GM21737 (cell line): ENCODE data around the gene NDUFAF5.
A peak's percentile ranks its signal among the peaks of the same experiment; 100 is the strongest.
"Not testable (repeated sequence)": the region's sequence is repeated elsewhere in the genome, so short reads cannot be mapped to it uniquely, and the experiment has no call there.

ENCODE experiments used
- ATAC-seq: cut with Tn5 transposase; IDR thresholded peaks from one replicate; pipeline ENCODE4 v1.9.1; 2021; ENCODE audit warnings: mild to moderate bottlenecking, moderate library complexity; ENCODE audit not compliant: unreplicated experiment

NDUFAF5 gene, protein sequence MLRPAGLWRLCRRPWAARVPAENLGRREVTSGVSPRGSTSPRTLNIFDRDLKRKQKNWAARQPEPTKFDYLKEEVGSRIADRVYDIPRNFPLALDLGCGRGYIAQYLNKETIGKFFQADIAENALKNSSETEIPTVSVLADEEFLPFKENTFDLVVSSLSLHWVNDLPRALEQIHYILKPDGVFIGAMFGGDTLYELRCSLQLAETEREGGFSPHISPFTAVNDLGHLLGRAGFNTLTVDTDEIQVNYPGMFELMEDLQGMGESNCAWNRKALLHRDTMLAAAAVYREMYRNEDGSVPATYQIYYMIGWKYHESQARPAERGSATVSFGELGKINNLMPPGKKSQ

DNA sequence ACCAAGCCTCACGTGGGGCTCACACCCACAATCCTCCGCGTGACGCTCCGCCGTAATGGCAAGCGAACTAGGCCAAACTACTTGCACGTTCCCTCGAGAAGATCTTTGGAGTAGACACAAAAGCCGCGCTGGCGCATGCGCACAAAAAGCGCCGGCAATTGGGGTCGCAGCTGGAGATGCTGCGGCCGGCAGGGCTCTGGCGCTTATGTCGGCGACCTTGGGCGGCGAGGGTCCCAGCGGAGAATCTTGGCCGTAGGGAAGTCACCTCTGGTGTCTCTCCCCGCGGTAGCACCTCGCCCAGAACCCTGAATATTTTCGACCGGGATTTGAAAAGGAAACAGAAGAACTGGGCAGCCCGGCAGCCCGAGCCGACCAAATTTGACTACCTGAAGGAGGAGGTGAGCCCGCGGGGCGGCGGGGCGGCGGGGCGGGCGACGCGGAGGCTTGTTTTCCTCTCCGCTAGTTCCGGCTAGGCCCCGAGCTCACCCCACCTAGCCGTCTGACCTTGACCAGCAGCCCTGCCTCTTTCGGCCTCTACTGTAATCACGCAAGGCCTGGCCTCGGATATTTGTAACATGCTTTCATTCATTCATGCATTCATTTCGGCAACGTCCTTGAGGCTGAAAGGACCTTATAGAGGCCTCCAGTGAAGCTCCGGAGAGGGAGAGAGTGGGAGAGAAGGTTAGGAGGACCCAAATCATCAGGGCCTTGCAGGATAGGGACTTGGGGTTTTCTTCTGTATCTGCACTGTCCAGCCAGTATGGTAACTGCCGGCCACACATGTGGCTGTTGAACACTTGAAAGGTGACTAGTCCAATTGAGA lies at the start of gene NDUFAF5, which contains the start of gene ESF1:
Gene NDUFAF5 (plus strand): TSS at position 136 of the 823 bp plus-strand sequence. CDS start 41 bp downstream, at position 177.
Gene ESF1 (minus strand): TSS at position 27 of the 823 bp plus-strand sequence. CDS start 1,779 bp downstream, outside the sequence.
- ATAC-seq: peak; percentile 93

DNA sequence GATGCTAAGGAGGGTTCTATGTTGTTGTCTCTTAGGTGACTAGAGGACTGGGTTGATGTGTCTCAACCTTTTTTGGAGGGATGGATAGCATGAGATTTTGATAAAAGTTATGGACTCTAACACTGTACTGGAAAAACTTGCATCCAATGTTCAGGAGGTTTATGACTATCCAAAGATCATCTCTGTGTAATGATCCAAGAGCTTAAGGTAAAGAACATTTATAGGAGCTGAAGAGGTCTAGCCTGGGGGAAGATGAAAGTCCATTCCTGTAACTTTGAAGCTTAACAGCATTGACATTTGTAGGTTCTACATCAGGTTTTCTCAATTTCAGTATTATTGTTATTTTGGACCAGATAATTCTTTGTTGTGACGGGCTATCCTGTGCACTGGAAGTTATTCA lies 49.0 kb upstream of the NDUFAF5 start:
- no peak for ATAC-seq

DNA sequence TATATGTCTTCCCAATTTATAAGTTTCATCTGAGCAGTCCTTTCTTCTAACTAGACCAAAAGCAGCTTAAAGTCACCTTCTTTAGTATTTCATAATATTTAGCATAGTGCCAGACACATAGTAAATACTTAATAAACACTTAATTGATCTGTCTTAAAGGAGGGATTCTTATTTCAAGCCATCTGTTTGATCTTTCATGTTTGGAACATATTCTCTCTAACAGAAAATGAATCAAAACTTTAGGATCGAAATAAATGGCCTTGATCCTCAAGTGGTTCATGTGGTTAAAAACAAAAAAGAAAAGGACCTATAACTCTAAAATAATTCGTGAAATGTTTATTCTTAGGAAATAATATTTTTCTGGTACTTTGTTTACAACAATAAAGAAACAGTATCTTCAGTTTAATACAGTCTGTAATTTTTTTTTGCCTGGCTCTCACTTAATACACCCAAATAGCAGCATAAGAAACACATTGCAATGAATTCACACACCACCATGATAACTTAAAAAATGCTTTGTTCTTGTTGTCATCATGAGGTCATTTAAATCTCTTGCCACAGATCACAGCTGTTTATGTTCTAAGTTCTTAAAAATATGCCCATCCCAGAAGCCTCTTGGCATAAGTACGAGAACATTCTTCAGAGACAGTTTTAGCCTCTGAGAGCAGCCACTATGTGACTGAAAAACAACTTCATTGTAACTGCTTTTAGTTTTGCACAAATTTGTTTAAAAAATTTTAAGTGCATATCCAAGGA lies 48.2 kb upstream of the NDUFAF5 start:
- no peak for ATAC-seq

DNA sequence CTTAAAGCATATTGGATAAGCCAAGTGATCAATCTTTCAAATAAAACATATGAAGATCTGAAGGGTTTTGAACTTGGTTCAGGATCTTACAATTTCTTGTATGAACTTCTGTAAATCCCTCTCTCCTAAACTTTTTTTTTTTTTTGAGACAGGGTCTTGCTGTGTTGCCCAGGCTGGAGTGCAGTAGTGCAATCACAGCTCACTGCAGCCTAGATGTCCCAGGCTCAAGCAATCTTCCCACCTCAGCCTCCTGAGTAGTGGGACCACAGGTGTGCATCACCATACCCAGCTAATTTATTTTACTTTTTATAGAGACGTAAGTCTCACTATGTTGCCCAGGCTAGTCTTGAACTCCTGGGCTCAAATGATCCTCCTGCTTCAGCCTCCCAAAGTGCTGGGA lies 46.6 kb upstream of the NDUFAF5 start:
- ATAC-seq: not testable (repeated sequence)

DNA sequence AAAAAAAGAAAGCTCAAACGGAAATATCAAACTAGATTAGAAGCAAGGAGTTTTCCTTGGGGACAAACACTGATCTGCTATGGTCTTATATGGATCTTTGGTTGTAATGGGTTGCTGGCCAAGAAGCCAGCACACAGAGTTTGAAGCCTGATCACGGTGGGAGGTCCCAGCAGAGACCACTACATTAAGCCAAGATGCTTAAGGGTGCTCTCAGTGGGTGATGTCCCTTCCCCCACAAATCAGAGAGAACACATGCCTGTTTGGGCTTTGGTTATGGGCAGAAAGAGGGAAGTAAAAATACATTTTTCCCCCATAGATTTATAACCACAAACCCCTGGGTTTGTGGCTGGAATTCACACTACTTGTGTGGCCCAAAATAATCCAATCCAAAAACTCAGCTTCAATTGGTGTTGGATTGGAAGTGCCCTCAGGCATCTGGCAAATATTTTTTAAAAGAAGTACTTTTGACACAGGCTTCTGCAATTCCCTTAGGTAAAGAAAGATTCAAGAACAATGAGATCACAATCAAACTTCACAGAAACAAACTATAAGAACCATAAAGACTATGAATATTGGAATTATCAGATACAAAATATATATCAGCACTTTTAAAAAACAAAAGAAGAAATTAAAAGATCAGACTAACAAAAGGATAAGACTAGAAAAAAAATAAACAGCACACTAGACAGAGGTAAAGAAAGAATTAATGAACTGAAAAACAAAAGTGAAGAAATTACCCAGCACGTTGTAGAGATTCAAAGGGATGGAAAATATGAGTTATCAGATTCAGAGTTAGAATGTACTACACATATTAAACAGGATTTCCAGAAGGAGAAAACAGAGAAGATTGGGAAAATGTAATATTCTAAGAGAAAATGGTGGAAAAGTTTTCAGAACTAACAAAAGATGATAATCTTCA lies 44.8 kb upstream of the NDUFAF5 start:
- ATAC-seq: no peak

DNA sequence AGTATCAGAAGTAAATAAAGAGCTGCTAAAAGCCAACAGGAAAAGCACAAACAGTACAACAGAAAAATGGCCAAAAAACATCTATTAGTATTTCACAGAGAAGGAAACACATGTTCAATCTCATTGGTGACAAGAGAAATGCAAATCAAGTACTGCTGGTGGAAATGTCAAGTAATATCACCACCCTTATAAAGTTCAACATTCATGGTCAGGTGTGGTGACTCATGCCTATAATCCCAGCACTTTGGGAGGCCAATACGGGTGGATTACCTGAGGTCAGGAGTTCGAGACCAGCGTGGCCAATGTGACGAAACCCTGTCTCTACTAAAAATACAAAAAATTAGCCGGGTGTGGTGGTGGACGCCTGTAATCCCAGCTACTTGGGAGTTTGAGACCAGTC lies 42.9 kb upstream of the NDUFAF5 start:
- ATAC-seq: no peak

DNA sequence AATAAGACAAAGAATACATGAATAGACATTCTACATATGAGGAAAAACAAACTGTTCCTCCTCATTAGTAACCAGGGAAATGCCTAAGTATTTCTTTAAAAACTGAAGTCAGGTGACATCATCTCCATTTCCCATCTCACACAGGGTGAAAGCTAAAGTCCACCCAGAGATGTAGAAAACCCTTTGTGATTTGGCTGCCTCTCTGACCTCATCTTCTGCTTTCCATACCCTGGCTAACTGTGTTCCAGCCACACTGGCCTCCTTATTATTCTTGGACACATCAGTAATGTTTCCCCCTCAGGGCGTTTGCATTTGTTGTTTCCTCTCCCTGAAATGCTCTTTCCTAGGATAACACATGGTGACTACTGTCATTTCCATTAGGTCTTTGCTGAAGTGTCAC lies 40.5 kb upstream of the NDUFAF5 start:
- ATAC-seq: no peak

DNA sequence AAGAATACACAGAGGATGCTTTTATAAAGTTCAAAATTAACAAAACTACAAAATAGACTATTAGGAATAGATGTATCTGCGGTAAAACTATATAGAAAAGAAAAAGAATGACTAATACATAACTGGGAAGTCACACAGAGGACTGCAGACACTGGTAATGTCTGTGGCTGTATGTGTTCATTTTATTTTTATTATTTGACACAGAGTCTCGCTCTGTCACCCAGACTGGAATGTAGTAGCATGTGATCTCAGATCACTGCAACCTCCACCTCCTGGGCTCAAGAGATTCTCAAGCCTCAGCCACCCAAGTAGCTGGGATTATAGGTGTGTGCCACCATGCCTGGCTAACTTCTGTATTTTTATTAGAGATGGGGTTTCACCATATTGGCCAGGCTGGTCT lies 39.0 kb upstream of the NDUFAF5 start:
- ATAC-seq: no peak

DNA sequence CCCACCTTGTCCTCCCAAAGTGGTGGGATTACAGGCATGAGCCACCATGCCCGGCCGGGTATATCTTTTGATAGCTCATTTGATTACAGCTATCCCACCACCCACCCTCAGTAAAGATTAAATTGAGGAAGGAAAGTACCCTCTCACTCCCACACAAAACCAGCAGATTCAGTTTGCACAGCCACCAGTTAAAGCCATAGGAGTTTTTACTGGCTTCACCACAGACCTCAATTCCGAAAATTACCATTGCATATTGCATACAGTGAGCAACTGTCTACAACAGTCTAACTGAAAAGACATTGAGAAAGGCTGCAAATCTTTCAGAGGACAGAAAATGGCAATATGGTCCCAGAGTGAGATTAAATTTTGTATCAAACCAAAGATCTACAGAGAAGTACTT lies 35.0 kb upstream of the NDUFAF5 start:
- no peak for ATAC-seq

DNA sequence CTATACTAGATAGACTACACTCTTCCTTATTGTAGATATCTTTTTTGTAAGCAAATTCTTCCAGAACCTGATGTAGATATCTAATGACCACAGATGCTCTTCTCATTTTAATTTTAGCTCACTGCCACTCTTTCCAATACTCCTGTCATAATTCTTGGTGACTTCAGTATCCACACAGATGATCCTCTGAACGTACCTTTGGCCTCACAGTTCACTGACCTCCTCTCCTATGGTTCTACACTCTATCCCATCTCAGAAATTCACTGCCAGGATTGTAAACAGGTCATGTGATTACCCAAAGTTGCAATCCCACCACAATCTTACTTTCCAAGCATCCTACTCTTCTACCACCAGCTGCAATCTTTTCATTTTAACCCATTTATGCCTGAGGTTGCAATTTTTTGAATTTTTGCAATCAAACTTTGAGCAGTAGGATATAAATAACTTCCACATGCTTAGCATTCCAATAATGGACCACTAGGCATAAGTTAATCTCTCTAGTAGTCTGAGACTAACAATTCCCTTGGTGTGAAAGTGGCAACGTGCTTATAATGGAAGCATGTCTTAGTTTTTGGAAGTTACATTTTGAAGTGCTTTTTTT lies 31.3 kb upstream of the NDUFAF5 start:
- no peak for ATAC-seq

DNA sequence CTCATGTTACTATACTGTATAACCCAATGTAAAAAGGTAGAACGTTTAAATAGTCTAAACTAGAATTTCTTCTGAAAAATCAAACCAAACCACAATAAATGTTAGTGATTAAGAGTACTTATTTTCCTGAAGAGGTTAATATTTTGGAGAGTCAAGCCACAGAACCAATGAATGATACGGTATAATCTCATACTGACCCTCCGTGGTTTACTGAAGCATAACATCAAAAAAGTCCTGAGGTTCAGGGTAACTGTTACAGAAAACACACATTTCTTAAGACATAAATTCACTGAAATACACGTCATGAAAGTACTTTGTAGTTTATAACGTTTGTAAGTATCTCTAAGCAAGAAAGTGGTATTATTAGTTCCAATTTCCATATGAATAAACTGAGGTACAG lies 29.0 kb upstream of the NDUFAF5 start:
- ATAC-seq: no peak

DNA sequence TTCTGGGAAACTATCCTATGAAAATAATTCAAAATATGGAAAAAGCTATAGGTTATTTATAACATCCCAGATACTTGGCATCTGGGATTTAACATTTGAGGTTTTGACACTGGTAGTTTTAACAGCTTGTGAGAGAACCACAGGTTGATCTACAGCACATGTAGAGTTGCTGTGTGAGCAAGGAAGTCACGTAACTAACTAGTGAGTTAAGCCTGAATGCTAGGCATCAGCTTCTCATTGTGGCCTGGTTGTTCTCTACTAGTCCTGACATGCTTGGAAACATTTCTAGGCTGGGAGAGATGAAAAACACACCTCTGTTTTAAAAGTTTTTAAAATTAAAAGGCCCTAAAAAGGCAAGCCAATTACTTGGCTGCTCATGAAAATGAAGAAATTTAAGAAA lies 28.3 kb upstream of the NDUFAF5 start:
- no peak for ATAC-seq

DNA sequence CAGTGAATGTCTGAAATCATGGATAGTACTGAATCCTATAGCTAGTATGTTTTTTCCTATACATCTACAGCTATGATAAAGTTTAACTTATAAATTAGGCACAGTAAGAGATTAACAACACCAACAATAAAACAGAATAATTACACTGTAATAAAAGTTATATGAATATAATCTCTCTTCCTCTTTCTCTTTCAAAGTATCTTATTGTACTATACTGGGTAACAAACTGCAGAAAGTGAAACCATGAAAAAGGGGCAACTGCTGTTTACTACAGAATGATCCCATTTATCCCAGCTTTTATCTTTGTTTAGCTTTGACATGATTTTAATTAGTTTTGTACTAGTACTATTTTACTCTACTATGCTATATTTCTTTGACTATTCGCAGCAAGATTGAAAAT lies 25.9 kb upstream of the NDUFAF5 start:
- ATAC-seq: no peak

DNA sequence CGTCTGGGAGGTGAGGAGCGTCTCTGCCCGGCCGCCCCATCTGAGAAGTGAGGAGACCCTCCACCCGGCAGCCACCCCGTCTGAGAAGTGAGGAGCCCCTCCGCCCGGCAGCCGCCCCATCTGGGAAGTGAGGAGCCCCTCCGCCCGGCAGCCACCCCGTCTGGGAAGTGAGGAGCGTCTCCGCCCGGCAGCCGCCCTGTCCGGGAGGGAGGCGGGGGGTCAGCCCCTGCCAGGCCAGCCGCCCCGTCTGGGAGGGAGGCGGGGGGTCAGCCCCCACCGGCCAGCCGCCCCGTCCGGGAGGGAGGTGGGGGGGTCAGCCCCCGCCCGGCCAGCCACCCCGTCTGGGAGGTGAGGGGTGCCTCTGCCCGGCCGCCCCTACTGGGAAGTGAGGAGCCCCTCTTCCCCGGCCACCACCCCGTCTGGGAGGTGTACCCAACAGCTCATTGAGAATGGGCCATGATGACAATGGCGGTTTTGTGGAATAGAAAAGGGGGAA lies 24.3 kb upstream of the NDUFAF5 start:
- ATAC-seq: not testable (repeated sequence)

DNA sequence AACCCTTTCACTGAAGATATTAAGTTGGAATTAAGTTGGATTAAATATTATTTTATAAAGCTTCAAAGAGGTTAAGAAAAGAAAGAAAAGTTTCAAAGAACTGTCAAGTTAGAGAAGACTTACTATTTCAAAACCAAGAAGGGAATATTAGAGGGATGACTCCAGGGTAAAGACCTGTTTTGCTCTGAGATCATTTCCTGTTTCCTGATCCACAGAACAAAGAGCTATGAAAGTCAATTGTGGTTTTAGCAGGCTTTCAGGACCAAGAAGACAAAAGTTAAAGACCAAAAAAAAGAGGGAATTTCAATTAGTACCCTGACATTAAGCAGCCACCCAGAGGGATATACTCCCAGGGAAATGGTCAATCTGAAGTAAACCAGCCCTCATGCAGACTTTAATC lies 19.5 kb upstream of the NDUFAF5 start:
- no peak for ATAC-seq

DNA sequence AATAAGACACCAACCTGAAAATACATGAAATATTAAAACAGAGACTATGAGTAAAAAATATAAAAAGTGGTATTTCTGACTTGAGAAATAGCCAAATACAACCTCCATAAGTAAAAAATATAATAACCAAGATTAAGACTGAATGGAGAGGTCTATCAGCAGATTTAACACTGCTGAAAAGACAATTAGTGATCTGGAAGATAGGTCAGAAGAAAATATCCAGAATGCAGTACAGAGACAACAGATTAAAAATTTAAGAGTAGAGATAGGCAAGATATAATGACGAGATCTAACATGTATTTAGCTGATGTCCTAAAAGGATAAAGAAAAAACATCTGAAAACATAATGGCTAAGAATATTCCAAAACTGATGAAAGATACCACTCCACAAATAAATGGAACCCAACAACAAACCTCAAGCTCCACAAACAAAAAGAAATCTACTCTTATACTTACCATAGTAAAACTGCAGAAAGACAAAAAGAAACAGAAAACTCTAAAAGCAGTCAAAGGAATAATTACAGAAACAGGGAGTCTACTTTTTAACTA lies 18.9 kb upstream of the NDUFAF5 start:
- ATAC-seq: no peak

DNA sequence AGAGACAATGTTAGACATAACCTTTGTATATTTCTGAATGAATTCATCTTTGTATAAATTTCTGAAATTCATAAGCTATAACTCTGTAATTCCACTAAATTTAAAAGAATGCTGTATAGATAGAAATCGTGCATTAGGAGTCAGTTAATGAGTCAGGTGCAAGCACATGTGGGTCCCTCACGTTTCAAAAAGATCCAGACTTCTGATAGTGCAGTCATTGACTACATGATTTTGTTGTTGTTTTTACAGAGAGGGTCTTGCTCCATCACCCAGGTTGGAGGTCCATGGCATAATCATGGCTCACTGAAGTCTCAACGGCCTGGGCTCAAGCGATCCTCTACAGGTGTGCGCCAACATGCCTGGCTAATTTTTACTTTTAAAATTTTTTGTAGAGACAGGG lies 14.7 kb upstream of the NDUFAF5 start:
- no peak for ATAC-seq

DNA sequence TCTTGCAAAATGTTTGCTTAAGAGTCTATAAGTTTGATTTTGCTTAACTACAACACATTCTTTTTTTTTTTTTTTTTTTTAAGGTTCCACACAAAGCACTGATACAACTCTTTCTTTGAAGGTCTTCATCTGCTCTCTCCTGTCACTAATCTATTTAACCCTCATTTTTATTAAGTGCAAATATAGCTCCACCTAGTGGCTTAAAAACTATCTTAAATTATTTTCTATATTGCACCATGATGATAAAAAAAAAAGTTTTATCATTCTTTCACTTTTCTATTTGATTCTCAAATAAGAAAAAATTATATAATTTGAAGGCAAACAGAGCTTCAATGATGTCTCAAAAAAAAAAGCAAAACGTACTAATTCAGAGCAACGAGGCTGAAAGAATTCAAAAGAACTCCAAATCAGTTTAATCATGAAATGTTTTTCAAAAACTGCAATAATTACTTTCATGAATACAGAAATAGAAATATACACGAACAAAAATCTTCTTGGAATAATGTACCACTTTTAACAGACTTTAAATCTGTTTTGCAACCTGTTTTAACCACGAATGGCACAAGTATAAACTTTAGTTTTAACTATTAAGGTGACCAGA lies 12.9 kb upstream of the NDUFAF5 start:
- ATAC-seq: no peak

DNA sequence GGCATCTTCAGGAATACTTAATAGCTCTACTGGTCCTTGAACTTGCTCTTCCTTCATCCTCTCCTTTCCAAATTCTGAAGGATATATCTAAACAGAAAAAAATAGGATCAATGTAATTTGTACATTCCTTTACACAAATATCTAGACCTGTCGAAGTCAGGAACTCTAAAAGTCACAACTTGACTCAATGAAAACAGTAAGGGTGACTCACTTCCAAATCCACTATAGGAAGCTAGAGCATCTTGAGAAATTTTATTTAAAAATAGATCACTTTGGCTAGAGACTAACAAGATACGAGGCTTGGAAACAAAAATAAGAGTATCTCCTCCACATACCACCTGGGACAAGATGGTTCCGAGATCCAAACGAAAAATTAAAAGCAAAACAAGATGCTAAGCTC lies 12.3 kb upstream of the NDUFAF5 start:
- ATAC-seq: no peak
